Measurements from ENCODE around the gene MMP17. TPM values are rescaled to one million over a fixed set of nuclear protein-coding genes. Genes with fewer than 3 reads are reported as not detected.
A peak's percentile ranks its signal among the peaks of the same experiment; 100 is the strongest.

The MMP17 gene
- total and polyA plus RNA-seq, 2 experiments from 2014 or later, result 0.40 to 0.42 TPM

DNA sequence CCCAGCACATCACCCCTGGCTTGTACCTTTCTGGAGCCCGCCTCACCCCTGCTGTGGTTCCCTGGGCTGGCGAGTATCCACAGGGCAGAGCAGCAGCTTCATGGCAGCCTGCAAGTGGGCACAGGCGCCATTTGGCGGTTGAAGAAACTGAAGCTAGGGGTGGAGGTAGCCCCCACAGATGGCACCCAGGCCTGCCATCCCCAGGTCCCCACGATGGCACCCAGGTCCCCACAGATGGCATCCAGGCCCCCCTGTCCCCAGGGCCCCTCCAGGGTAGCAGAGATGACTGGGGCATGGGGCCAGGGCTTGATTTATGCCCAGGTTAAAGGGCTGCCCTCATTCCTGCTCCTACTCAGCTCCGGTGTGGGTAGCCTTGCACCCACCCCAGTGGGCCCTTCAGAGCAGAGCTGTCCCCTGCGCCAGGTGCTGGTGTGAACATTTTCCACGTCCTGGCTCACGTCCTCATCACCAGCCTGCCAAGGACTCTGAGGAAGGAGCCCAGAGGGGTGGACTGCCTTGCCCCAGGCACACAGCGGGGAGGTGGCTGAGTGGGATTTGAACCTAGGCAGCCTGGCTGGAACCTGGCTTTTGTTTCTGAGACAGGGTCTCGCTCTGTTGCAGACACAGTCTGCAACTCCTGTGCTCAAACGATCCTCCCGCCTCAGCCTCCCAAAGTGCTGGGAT lies 8.7 kb downstream of the MMP17 start:
- no peak overlapping the region for H3K27ac ChIP-seq
- peak; percentile 3 for DNase-seq (ENCODE audit: low spot score)
- H3K9me3 ChIP-seq (ENCODE audit: low read depth), result no peaks in the 10 kb centered on the region
- no peak overlapping the region for H2AFZ ChIP-seq
- TF ChIP-seq, protein P1, sequence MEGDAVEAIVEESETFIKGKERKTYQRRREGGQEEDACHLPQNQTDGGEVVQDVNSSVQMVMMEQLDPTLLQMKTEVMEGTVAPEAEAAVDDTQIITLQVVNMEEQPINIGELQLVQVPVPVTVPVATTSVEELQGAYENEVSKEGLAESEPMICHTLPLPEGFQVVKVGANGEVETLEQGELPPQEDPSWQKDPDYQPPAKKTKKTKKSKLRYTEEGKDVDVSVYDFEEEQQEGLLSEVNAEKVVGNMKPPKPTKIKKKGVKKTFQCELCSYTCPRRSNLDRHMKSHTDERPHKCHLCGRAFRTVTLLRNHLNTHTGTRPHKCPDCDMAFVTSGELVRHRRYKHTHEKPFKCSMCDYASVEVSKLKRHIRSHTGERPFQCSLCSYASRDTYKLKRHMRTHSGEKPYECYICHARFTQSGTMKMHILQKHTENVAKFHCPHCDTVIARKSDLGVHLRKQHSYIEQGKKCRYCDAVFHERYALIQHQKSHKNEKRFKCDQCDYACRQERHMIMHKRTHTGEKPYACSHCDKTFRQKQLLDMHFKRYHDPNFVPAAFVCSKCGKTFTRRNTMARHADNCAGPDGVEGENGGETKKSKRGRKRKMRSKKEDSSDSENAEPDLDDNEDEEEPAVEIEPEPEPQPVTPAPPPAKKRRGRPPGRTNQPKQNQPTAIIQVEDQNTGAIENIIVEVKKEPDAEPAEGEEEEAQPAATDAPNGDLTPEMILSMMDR (IDR thresholded peaks at IDR 0.05; ENCODE audit: poor library complexity), result no peak
- TF ChIP-seq EZH2 (IDR thresholded peaks at IDR 0.05; ENCODE audit: borderline replicate concordance), result no peak
- no peaks in the 10 kb centered on the region for H3K4me1 ChIP-seq (ENCODE audit: insufficient read depth)
- no peaks in the 10 kb centered on the region for H4K20me1 ChIP-seq (ENCODE audit: insufficient read depth, poor library complexity, severe bottlenecking)
- H3K27me3 ChIP-seq, result peaks cover 14% of the 10 kb centered on the region
- H3K36me3 ChIP-seq (replicated peaks; ENCODE audit: insufficient read depth, low read depth), result no peaks in the 10 kb centered on the region
- H3K79me2 ChIP-seq, result no peaks in the 10 kb centered on the region
- H3K4me3 ChIP-seq, result no peak overlapping the region
- H3K9me2 ChIP-seq (replicated peaks; ENCODE audit: insufficient read depth), result no peaks in the 10 kb centered on the region
- no peak overlapping the region for H3K4me2 ChIP-seq
- WGBS (ENCODE audit: low lambda C conversion rate, missing lambda C conversion rate), result 90% methylated on average over 13 of the region's 13 CpGs

DNA sequence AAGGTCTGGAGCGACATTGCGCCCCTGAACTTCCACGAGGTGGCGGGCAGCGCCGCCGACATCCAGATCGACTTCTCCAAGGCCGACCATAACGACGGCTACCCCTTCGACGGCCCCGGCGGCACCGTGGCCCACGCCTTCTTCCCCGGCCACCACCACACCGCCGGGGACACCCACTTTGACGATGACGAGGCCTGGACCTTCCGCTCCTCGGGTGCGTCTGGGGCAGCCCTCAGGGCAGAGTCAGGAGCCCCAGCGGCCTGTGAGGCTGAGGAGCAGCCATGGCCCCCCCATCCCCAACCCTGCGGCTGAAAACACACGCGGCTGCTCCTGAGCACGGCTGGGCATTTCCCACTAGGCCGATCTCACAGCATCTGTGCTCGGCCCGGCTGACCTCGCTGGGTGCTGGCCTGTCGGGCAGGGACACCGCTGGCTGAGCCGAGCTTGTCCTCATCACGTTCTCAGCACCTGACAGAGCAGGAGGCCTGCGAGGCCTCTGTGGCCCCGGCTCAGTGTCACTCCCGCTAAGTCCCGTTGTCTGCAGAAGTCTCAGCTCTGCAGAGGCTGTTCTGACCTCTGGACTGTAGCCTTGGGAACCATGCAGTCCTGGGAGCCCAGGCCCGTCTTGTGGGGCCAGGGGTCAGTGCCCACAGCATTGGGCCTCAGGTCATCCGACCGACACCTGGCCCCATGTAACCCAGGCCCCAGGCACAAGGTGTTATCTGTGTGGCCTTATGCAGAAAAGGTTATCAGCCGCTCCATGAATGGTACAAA lies 12.6 kb downstream of the MMP17 start:
- Histone ChIP-seq H3K9me3 (ENCODE audit: low read depth) (no peaks in the 10 kb centered on the region), H3K27ac (no peak overlapping the region), H3K36me3 (replicated peaks; ENCODE audit: insufficient read depth, low read depth) (no peaks in the 10 kb centered on the region), H3K79me2 (no peaks in the 10 kb centered on the region), H3K9me2 (replicated peaks; ENCODE audit: insufficient read depth) (no peaks in the 10 kb centered on the region), H4K20me1 (ENCODE audit: insufficient read depth, poor library complexity, severe bottlenecking) (no peaks in the 10 kb centered on the region), H3K4me3 (no peak overlapping the region), H3K4me2 (no peak overlapping the region), H3K4me1 (ENCODE audit: insufficient read depth) (no peaks in the 10 kb centered on the region), H2AFZ (no peak overlapping the region), H3K27me3 (no peaks in the 10 kb centered on the region)
- DNase-seq (ENCODE audit: low spot score), result no peak
- WGBS (ENCODE audit: low lambda C conversion rate, missing lambda C conversion rate), result 83% methylated on average over 27 of the region's 46 CpGs
- TF ChIP-seq EZH2phosphoT487 (IDR thresholded peaks at IDR 0.05; ENCODE audit: low read depth, severe bottlenecking, unreplicated experiment), result no peak
- TF ChIP-seq, protein P1 (IDR thresholded peaks at IDR 0.05; ENCODE audit: poor library complexity), result no peak
- TF ChIP-seq EZH2 (IDR thresholded peaks at IDR 0.05; ENCODE audit: borderline replicate concordance), result no peak

DNA sequence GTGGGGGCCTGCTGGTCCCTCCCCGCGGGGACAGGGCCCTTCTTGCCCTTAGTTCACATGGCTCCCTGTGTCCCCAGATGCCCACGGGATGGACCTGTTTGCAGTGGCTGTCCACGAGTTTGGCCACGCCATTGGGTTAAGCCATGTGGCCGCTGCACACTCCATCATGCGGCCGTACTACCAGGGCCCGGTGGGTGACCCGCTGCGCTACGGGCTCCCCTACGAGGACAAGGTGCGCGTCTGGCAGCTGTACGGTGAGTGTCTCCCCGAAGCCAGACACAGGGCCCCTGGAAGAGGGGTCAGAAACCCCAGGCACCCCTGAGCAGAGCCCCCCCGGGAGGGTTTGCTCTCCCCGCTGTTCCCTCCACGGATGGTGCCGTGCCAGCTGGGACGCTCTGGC lies 13.4 kb downstream of the MMP17 start:
- no peaks in the 10 kb centered on the region for H3K4me1 ChIP-seq (ENCODE audit: insufficient read depth)
- H3K4me3 ChIP-seq, result no peak overlapping the region
- no peaks in the 10 kb centered on the region for H4K20me1 ChIP-seq (ENCODE audit: insufficient read depth, poor library complexity, severe bottlenecking)
- H3K9me3 ChIP-seq (ENCODE audit: low read depth), result no peaks in the 10 kb centered on the region
- H3K9me2 ChIP-seq (replicated peaks; ENCODE audit: insufficient read depth), result no peaks in the 10 kb centered on the region
- no peak overlapping the region for H3K4me2 ChIP-seq
- no peak for DNase-seq (ENCODE audit: low spot score)
- no peaks in the 10 kb centered on the region for H3K79me2 ChIP-seq
- H3K36me3 ChIP-seq (replicated peaks; ENCODE audit: insufficient read depth, low read depth), result no peaks in the 10 kb centered on the region
- 97% methylated on average over 22 of the region's 22 CpGs for WGBS (ENCODE audit: low lambda C conversion rate, missing lambda C conversion rate)
- H2AFZ ChIP-seq, result no peak overlapping the region
- no peak for TF ChIP-seq EZH2phosphoT487 (IDR thresholded peaks at IDR 0.05; ENCODE audit: low read depth, severe bottlenecking, unreplicated experiment)
- TF ChIP-seq EZH2 (IDR thresholded peaks at IDR 0.05; ENCODE audit: borderline replicate concordance), result no peak
- TF ChIP-seq, protein P1 (IDR thresholded peaks at IDR 0.05; ENCODE audit: poor library complexity), result no peak
- H3K27ac ChIP-seq, result no peak overlapping the region
- no peaks in the 10 kb centered on the region for H3K27me3 ChIP-seq
